Esophagus squamous epithelium (tissue), 5 donors: Measurements from ENCODE around the gene ATP6V0A4. TPM values are rescaled to one million over a fixed set of nuclear protein-coding genes. Genes with fewer than 3 reads are reported as not detected.

Source experiments
- DNase-seq: peaks from one replicate; lab custom pipeline; 2025; lab: John Stamatoyannopoulos, UW
- H3K27ac ChIP-seq, 4 donors: fragments of 200-600 bp; sonication (generic); one replicate each; pipeline ENCODE4 v1.5.1; 2016 to 2019; ENCODE audit warnings: mild to moderate bottlenecking in 1 of 4
- H3K27me3 ChIP-seq, 4 donors: fragments of 200-600 bp; sonication (generic); 1 replicate in 3 of 4; 2 replicates in 1 of 4; pipeline versions ENCODE4 v1.5.1 to v1.6.0; 2017 to 2021; ENCODE audit warnings: antibody characterized with exemption in 1 of 4
- H3K36me3 ChIP-seq, 3 donors: fragments of 200-600 bp; sonication (generic); one replicate each; pipeline ENCODE4 v1.5.1; 2016 to 2019
- H3K4me1 ChIP-seq, 3 donors: fragments of 200-600 bp; sonication (generic); one replicate each; pipeline ENCODE4 v1.5.1; 2017 to 2019
- H3K4me3 ChIP-seq, 4 donors: fragments of 200-600 bp; sonication (generic); 1 replicate in 3 of 4; 2 replicates in 1 of 4; pipeline ENCODE4 v1.5.1; 2016 to 2019; ENCODE audit warnings: mild to moderate bottlenecking in 2 of 4, moderate library complexity in 1 of 4
- H3K9me3 ChIP-seq, 3 donors: fragments of 200-600 bp; sonication (generic); one replicate each; pipeline ENCODE4 v1.5.1; 2016 to 2019
- CTCF ChIP-seq, 6 experiments: fragments of 450-650 bp in 4 of 6; fragments of 200-600 bp in 2 of 6; sonication (generic) in 2 of 6; IDR thresholded peaks; one replicate each; pipeline ENCODE4 v1.5.1; 2016 to 2019; ENCODE audit warnings: antibody characterized with exemption in 6 of 6, mild to moderate bottlenecking in 4 of 6, moderate library complexity in 4 of 6
- POLR2A ChIP-seq, 4 donors: fragments of 450-650 bp; IDR thresholded peaks; one replicate each; pipeline ENCODE4 v1.6.1; 2017; ENCODE audit warnings: antibody characterized with exemption in 4 of 4, mild to moderate bottlenecking in 4 of 4, moderate library complexity in 3 of 4
- WGBS, 2 donors: methylation state at CpG; one replicate each; pipeline ENCODE4 v1.1.5; 2018; 5-methylcytosine and 5-hydroxymethylcytosine counted together
- intact Hi-C: fragments of 100-400 bp; cut with DNase I; formaldehyde crosslinking; loops from one replicate; pipeline ENCODE4 v1.15.0; 2022
- total RNA-seq, 4 donors: library from RNA; depleted of rRNA; stranded (reverse); fragments of >200 nt; gene quantifications; one replicate each; pipeline ENCODE4 v1.1.0, GENCODE V29; 2016
- donor health status: DM: yes; HTN: yes; CAD: no.

The ATP6V0A4 gene
- total RNA-seq, result 10 to 100 TPM in 2 of 4 donors, 1 to 10 TPM in 1, under 1 TPM in 1; 0.95 to 11.7 (median 5.6) TPM

- H3K27ac ChIP-seq, result no peak within 1 kb of the TSS
- H3K27me3 ChIP-seq, result peaks cover 0 to 12% (median 0%) of the 10 kb centered on the region in 4 donors
- H3K36me3 ChIP-seq, result no peaks in the 10 kb centered on the region
- H3K9me3 ChIP-seq, result no peaks in the 10 kb centered on the region
- TF ChIP-seq CTCF (IDR thresholded peaks at IDR 0.05) (no peak), POLR2A (IDR thresholded peaks at IDR 0.05) (no peak)
- H3K4me3 ChIP-seq, result no peak within 1 kb of the TSS
- DNase-seq, result no peak
- intact Hi-C loops, result no loop called here
- 11 to 28% methylated on average over 3 to 9 of the region's 14 CpGs for WGBS, 2 donors
- H3K4me1 ChIP-seq, result no peaks in the 10 kb centered on the region
These were observed at the start of gene ATP6V0A4, which contains the start of gene TMEM213 for GRCh38 chr7:138797715-138798320. Gene ATP6V0A4, minus strand, starts transcription at chr7:138798196. Its CDS starts 26,949 bp downstream, at chr7:138771247. Gene TMEM213, plus strand, starts transcription at chr7:138797994. Its CDS starts 111 bp downstream, at chr7:138798105.

- Histone ChIP-seq H3K27ac (no peak overlapping the region), H3K9me3 (no peaks in the 10 kb centered on the region), H3K4me3 (no peak overlapping the region), H3K4me1 (no peaks in the 10 kb centered on the region), H3K27me3 (no peaks in the 10 kb centered on the region), H3K36me3 (no peaks in the 10 kb centered on the region)
- intact Hi-C loops, result no loop called here
- DNase-seq, result no peak
- TF ChIP-seq POLR2A (IDR thresholded peaks at IDR 0.05), result no peak
- TF ChIP-seq CTCF (IDR thresholded peaks at IDR 0.05), result no peak
- WGBS, 2 donors, result 26 to 29% methylated on average over 2 of the region's 2 CpGs
These were observed 47.7 kb upstream of the ATP6V0A4 start for GRCh38 chr7:138845711-138846110.

GRCh38 chr7:138843632-138844580 lies 45.9 kb upstream of the ATP6V0A4 start:
- intact Hi-C loops, result no loop called here
- Histone ChIP-seq H3K9me3 (no peaks in the 10 kb centered on the region), H3K4me1 (no peaks in the 10 kb centered on the region), H3K27me3 (no peaks in the 10 kb centered on the region), H3K36me3 (no peaks in the 10 kb centered on the region), H3K27ac (no peak overlapping the region), H3K4me3 (no peak overlapping the region)
- WGBS, 2 donors, result 72 to 78% methylated on average over 8 to 11 of the region's 20 CpGs
- TF ChIP-seq POLR2A (IDR thresholded peaks at IDR 0.05) (no peak), CTCF (IDR thresholded peaks at IDR 0.05) (no peak)
- DNase-seq, result no peak

- TF ChIP-seq CTCF (IDR thresholded peaks at IDR 0.05), result no peak
- TF ChIP-seq POLR2A (IDR thresholded peaks at IDR 0.05), result no peak
- H3K27ac ChIP-seq, result no peak overlapping the region
- no peaks in the 10 kb centered on the region for H3K9me3 ChIP-seq
- H3K36me3 ChIP-seq, result no peaks in the 10 kb centered on the region
- intact Hi-C loops, result no loop called here
- WGBS, 2 donors, result 70 to 82% methylated on average over 5 of the region's 12 CpGs
- H3K4me1 ChIP-seq, result no peaks in the 10 kb centered on the region
- no peaks in the 10 kb centered on the region for H3K27me3 ChIP-seq
- no peak for DNase-seq
- H3K4me3 ChIP-seq, result no peak overlapping the region
These were observed 44.1 kb upstream of the ATP6V0A4 start for GRCh38 chr7:138842111-138842510.

- TF ChIP-seq CTCF (IDR thresholded peaks at IDR 0.05) (no peak), POLR2A (IDR thresholded peaks at IDR 0.05) (no peak)
- H3K9me3 ChIP-seq, result no peaks in the 10 kb centered on the region
- H3K36me3 ChIP-seq, result no peaks in the 10 kb centered on the region
- 81 to 85% methylated on average over 9 of the region's 9 CpGs for WGBS, 2 donors
- no peak for DNase-seq
- intact Hi-C loops, result no loop called here
- H3K4me3 ChIP-seq, result peak overlapping the region in 1 of 4 donors; percentile 43
- H3K27me3 ChIP-seq, result no peaks in the 10 kb centered on the region
- H3K27ac ChIP-seq, result no peak overlapping the region
- no peaks in the 10 kb centered on the region for H3K4me1 ChIP-seq
These were observed 40.2 kb upstream of the ATP6V0A4 start for GRCh38 chr7:138838166-138838565.
